Fibroblast of lung (primary cell): ENCODE measurements around the gene PRRG2. TPM values are rescaled to one million over a fixed set of nuclear protein-coding genes. Genes with fewer than 3 reads are reported as not detected.

Experiments used
- DNase-seq, 2 donors: peaks; one replicate each; pipeline versions ENCODE4 v3.0.0 to v3.0.0-alpha.2; 2010; ENCODE audit warnings: low read depth in 2 of 2
- H2AFZ ChIP-seq: 2 replicates; pipeline ENCODE4 v1.5.1; 2012; ENCODE audit warnings: low read length, control low read depth, inconsistent platforms
- H3K27ac ChIP-seq: 2 replicates; pipeline ENCODE4 v1.5.1; 2011; ENCODE audit warnings: low read length, control low read depth; ENCODE audit not compliant: insufficient read depth
- H3K27me3 ChIP-seq: 2 replicates; pipeline ENCODE4 v1.5.1; 2011; ENCODE audit warnings: mild to moderate bottlenecking, low read length; ENCODE audit not compliant: control insufficient read depth, insufficient read depth
- H3K36me3 ChIP-seq: 2 replicates; pipeline ENCODE4 v1.5.1; 2011; ENCODE audit warnings: low read length; ENCODE audit not compliant: control insufficient read depth, insufficient read depth
- H3K4me1 ChIP-seq: 2 replicates; pipeline ENCODE4 v1.5.1; 2011; ENCODE audit warnings: low read length; ENCODE audit not compliant: control insufficient read depth, insufficient read depth; ENCODE audit errors: extremely low read depth
- H3K4me2 ChIP-seq: 2 replicates; pipeline ENCODE4 v1.5.1; 2011; ENCODE audit warnings: low read length, control low read depth; ENCODE audit not compliant: insufficient read depth; ENCODE audit errors: extremely low read depth
- H3K4me3 ChIP-seq, 4 experiments: fragments of 200-600 bp in 1 of 4; sonication (generic) in 1 of 4; replicated peaks in 1 of 4; 2 replicates each; pipeline ENCODE4 v1.5.1; 2011 to 2016; ENCODE audit warnings: low read length in 4 of 4, low read depth in 3 of 4, mild to moderate bottlenecking in 3 of 4, control low read depth in 2 of 4, inconsistent platforms in 1 of 4, mixed read lengths in 1 of 4; ENCODE audit not compliant: insufficient read depth in 1 of 4; ENCODE audit errors: control extremely low read depth in 1 of 4
- H3K79me2 ChIP-seq: 2 replicates; pipeline ENCODE4 v1.5.1; 2012; ENCODE audit warnings: mild to moderate bottlenecking, low read length, inconsistent platforms; ENCODE audit not compliant: control insufficient read depth, insufficient read depth
- H3K9ac ChIP-seq: 2 replicates; pipeline ENCODE4 v1.5.1; 2011; ENCODE audit warnings: mild to moderate bottlenecking, low read length, control low read depth; ENCODE audit not compliant: insufficient read depth
- H3K9me3 ChIP-seq: 2 replicates; pipeline ENCODE4 v1.5.1; 2012; ENCODE audit warnings: low read depth, low read length; ENCODE audit not compliant: control insufficient read depth, insufficient read depth
- H4K20me1 ChIP-seq: 2 replicates; pipeline ENCODE4 v1.5.1; 2011; ENCODE audit warnings: low read length; ENCODE audit not compliant: control insufficient read depth, insufficient read depth; ENCODE audit errors: extremely low read depth
- CTCF ChIP-seq, 2 donors: IDR thresholded peaks in 1 of 2; conservative IDR thresholded peaks in 1 of 2; 1 replicate in 1 of 2; 2 replicates in 1 of 2; pipeline ENCODE4 v1.5.1; 2011 to 2012; ENCODE audit warnings: low read length in 2 of 2, control low read depth in 1 of 2, inconsistent platforms in 1 of 2, low read depth in 1 of 2, mild to moderate bottlenecking in 1 of 2
- EZH2 ChIP-seq: IDR thresholded peaks from 2 replicates; pipeline ENCODE4 v1.5.1; 2012; ENCODE audit warnings: low read length, control low read depth, mild to moderate bottlenecking; ENCODE audit errors: missing control alignments
- polyA plus RNA-seq, 2 donors: library from polyadenylated mRNA; depleted of rRNA in 1 of 2; stranded (reverse) in 1 of 2; unstranded in 1 of 2; fragments of >200 nt; gene quantifications; 2 replicates each; pipeline ENCODE4 v1.2.1, GENCODE V29; 2011 to 2012; ENCODE audit warnings: missing spikeins in 1 of 2
- total RNA-seq: library from RNA; depleted of rRNA; stranded (reverse); fragments of >200 nt; gene quantifications from 2 replicates; pipeline ENCODE4 v1.2.1, GENCODE V29; 2014

The PRRG2 gene
- total and polyA plus RNA-seq, 2 donors (not counting 1 experiment from before 2014, with no cell fraction given), result 0.17 TPM; not detected in 1

GRCh38 chr19:49549045-49549444, 32.1 kb upstream of the PRRG2 start:
- no peak for DNase-seq
- Histone ChIP-seq H3K79me2 (no peaks in the 10 kb centered on the region), H2AFZ (no peak overlapping the region), H3K4me1 (peaks cover 3% of the 10 kb centered on the region), H3K9me3 (no peaks in the 10 kb centered on the region), H3K36me3 (no peaks in the 10 kb centered on the region), H3K4me2 (no peak overlapping the region), H4K20me1 (no peaks in the 10 kb centered on the region), H3K9ac (no peak overlapping the region), H3K27ac (no peak overlapping the region), H3K4me3 (no peak overlapping the region), H3K27me3 (no peaks in the 10 kb centered on the region)
- TF ChIP-seq EZH2 (no peak), CTCF (conservative IDR thresholded peaks at IDR 0.05 in 1 of 2, IDR thresholded peaks at IDR 0.05 in 1 of 2; ENCODE audit: low read depth in 1 of 2, low read length in 2 of 2) (no peak)

- no peak overlapping the region for H3K27ac ChIP-seq
- no peaks in the 10 kb centered on the region for H3K9me3 ChIP-seq
- no peak overlapping the region for H3K9ac ChIP-seq
- H3K27me3 ChIP-seq, result no peaks in the 10 kb centered on the region
- no peak for TF ChIP-seq CTCF (conservative IDR thresholded peaks at IDR 0.05 in 1 of 2, IDR thresholded peaks at IDR 0.05 in 1 of 2; ENCODE audit: low read depth in 1 of 2, low read length in 2 of 2)
- TF ChIP-seq EZH2, result no peak
- no peak overlapping the region for H2AFZ ChIP-seq
- H3K36me3 ChIP-seq, result peaks cover 10% of the 10 kb centered on the region
- no peak for DNase-seq
- H3K4me1 ChIP-seq, result peaks cover 3% of the 10 kb centered on the region
- no peaks in the 10 kb centered on the region for H4K20me1 ChIP-seq
- H3K4me3 ChIP-seq, result no peak overlapping the region
- H3K4me2 ChIP-seq, result no peak overlapping the region
- no peaks in the 10 kb centered on the region for H3K79me2 ChIP-seq
These were observed 29.6 kb upstream of the PRRG2 start for GRCh38 chr19:49551531-49551930.

- Histone ChIP-seq H3K27me3 (no peaks in the 10 kb centered on the region), H4K20me1 (no peaks in the 10 kb centered on the region), H3K4me1 (no peaks in the 10 kb centered on the region), H3K27ac (no peak overlapping the region), H3K79me2 (no peaks in the 10 kb centered on the region), H3K36me3 (peaks cover 21% of the 10 kb centered on the region), H2AFZ (no peak overlapping the region), H3K9me3 (no peaks in the 10 kb centered on the region), H3K4me3 (no peak overlapping the region), H3K9ac (no peak overlapping the region), H3K4me2 (no peak overlapping the region)
- DNase-seq, result no peak
- TF ChIP-seq CTCF (conservative IDR thresholded peaks at IDR 0.05 in 1 of 2, IDR thresholded peaks at IDR 0.05 in 1 of 2; ENCODE audit: low read depth in 1 of 2, low read length in 2 of 2), result no peak
These were observed 28.4 kb upstream of the PRRG2 start for GRCh38 chr19:49552749-49553148.
